Mesenchymal stem cell (in vitro differentiated cells and primary cell): Measurements from ENCODE around the gene UNC5C.

Experiments
- DNase-seq: peaks from one replicate; pipeline ENCODE4 v3.0.0-alpha.2; 2013
- H2AFZ ChIP-seq: one replicate; pipeline ENCODE4 v1.6.1; 2013; ENCODE audit warnings: low read depth, mild to moderate bottlenecking, control low read depth, inconsistent platforms, low read length, moderate library complexity
- H2AK5ac ChIP-seq: 2 replicates; pipeline ENCODE4 v1.6.1; 2013; ENCODE audit warnings: low read length, moderate library complexity, mild to moderate bottlenecking, inconsistent platforms; ENCODE audit not compliant: severe bottlenecking
- H2BK120ac ChIP-seq: one replicate; pipeline ENCODE4 v1.6.1; 2013; ENCODE audit warnings: low read depth, mild to moderate bottlenecking, inconsistent platforms, low read length, moderate library complexity
- H2BK12ac ChIP-seq, 2 experiments: one replicate each; pipeline ENCODE4 v1.6.1; 2013; ENCODE audit warnings: inconsistent platforms in 2 of 2, low read length in 2 of 2, mild to moderate bottlenecking in 2 of 2, moderate library complexity in 2 of 2, control low read depth in 1 of 2
- H2BK15ac ChIP-seq: one replicate; pipeline ENCODE4 v1.6.1; 2013; ENCODE audit warnings: mild to moderate bottlenecking, low read depth, inconsistent platforms; ENCODE audit not compliant: poor library complexity, severe bottlenecking
- H2BK5ac ChIP-seq: 2 replicates; pipeline ENCODE4 v1.6.1; 2013; ENCODE audit warnings: low read depth, mild to moderate bottlenecking, low read length, control low read depth, inconsistent platforms; ENCODE audit not compliant: poor library complexity, severe bottlenecking
- H3K14ac ChIP-seq, 2 experiments: one replicate each; pipeline ENCODE4 v1.6.1; 2013; ENCODE audit warnings: inconsistent platforms in 2 of 2, low read length in 2 of 2, control low read depth in 1 of 2, mild to moderate bottlenecking in 1 of 2, moderate library complexity in 1 of 2
- H3K18ac ChIP-seq, 2 experiments: one replicate each; pipeline ENCODE4 v1.6.1; 2013; ENCODE audit warnings: inconsistent platforms in 2 of 2, low read length in 2 of 2, control low read depth in 1 of 2, low read depth in 1 of 2, mild to moderate bottlenecking in 1 of 2
- H3K23ac ChIP-seq, 2 experiments: one replicate each; pipeline ENCODE4 v1.6.1; 2013; ENCODE audit warnings: inconsistent platforms in 2 of 2, low read length in 2 of 2, mild to moderate bottlenecking in 2 of 2, moderate library complexity in 2 of 2, control low read depth in 1 of 2
- H3K27ac ChIP-seq: 2 replicates; pipeline ENCODE4 v1.5.1; 2013; ENCODE audit warnings: mild to moderate bottlenecking, moderate library complexity, low read length, control low read depth, inconsistent platforms; ENCODE audit not compliant: poor library complexity, severe bottlenecking
- H3K27me3 ChIP-seq, 2 experiments: 2 replicates each; pipeline versions ENCODE4 v1.6.1 to v1.7.0; 2013; ENCODE audit warnings: low read length in 2 of 2, mild to moderate bottlenecking in 2 of 2, moderate library complexity in 2 of 2, control low read depth in 1 of 2, inconsistent platforms in 1 of 2; ENCODE audit not compliant: control insufficient read depth in 1 of 2, insufficient read depth in 1 of 2
- H3K36me3 ChIP-seq, 2 experiments: 2 replicates each; pipeline versions ENCODE4 v1.6.1 to v1.7.0; 2013; ENCODE audit warnings: low read length in 2 of 2, control low read depth in 1 of 2, inconsistent platforms in 1 of 2, low read depth in 1 of 2, mild to moderate bottlenecking in 1 of 2; ENCODE audit not compliant: insufficient read depth in 2 of 2, control insufficient read depth in 1 of 2
- H3K4ac ChIP-seq, 2 experiments: one replicate each; pipeline ENCODE4 v1.6.1; 2013; ENCODE audit warnings: inconsistent platforms in 2 of 2, low read length in 2 of 2, mild to moderate bottlenecking in 2 of 2, moderate library complexity in 2 of 2, control low read depth in 1 of 2, low read depth in 1 of 2
- H3K4me1 ChIP-seq: 2 replicates; pipeline ENCODE4 v1.6.1; 2013; ENCODE audit warnings: low read depth, low read length, control low read depth; ENCODE audit not compliant: control insufficient read depth, insufficient read depth
- H3K4me2 ChIP-seq: 2 replicates; pipeline ENCODE4 v1.6.1; 2013; ENCODE audit warnings: low read length, mild to moderate bottlenecking, inconsistent platforms; ENCODE audit not compliant: poor library complexity, severe bottlenecking
- H3K4me3 ChIP-seq, 2 experiments: 2 replicates each; pipeline versions ENCODE4 v1.5.1 to v1.7.0; 2013; ENCODE audit warnings: low read length in 2 of 2, mild to moderate bottlenecking in 2 of 2, control low read depth in 1 of 2, low read depth in 1 of 2; ENCODE audit not compliant: insufficient read depth in 1 of 2
- H3K79me1 ChIP-seq: replicated peaks from 2 replicates; pipeline ENCODE4 v1.6.1; 2013; ENCODE audit warnings: mild to moderate bottlenecking, control low read depth, low read length, inconsistent platforms; ENCODE audit not compliant: poor library complexity, severe bottlenecking
- H3K9ac ChIP-seq: 2 replicates; pipeline ENCODE4 v1.7.0; 2013; ENCODE audit warnings: mild to moderate bottlenecking, low read length, moderate library complexity
- H3K9me3 ChIP-seq: 2 replicates; pipeline ENCODE4 v1.7.0; 2013; ENCODE audit warnings: mild to moderate bottlenecking, low read length; ENCODE audit not compliant: control insufficient read depth
- H4K8ac ChIP-seq: one replicate; pipeline ENCODE4 v1.6.1; 2013; ENCODE audit warnings: inconsistent platforms, mild to moderate bottlenecking, low read length, moderate library complexity
- H4K91ac ChIP-seq: one replicate; pipeline ENCODE4 v1.6.1; 2013; ENCODE audit warnings: mild to moderate bottlenecking, low read length, inconsistent platforms
- WGBS: methylation state at CpG from one replicate; pipeline ENCODE4 v1.1.7; 2013; ENCODE audit warnings: mixed read lengths; 5-methylcytosine and 5-hydroxymethylcytosine counted together

UNC5C gene

GRCh38 chr4:95417531-95417930 is 131.2 kb downstream of the UNC5C start:
- Histone ChIP-seq H2BK12ac (no peak overlapping the region), H3K27me3 (no peaks in the 10 kb centered on the region), H3K23ac (no peak overlapping the region), H3K27ac (no peak overlapping the region), H3K79me1 (no peaks in the 10 kb centered on the region), H3K4me2 (no peak overlapping the region), H3K4me1 (no peaks in the 10 kb centered on the region), H2BK15ac (no peak overlapping the region), H3K9ac (no peak overlapping the region), H2BK120ac (no peak overlapping the region), H4K91ac (no peak overlapping the region), H3K18ac (no peak overlapping the region), H3K36me3 (no peaks in the 10 kb centered on the region), H3K4me3 (no peak overlapping the region), H3K4ac (no peak overlapping the region), H2AFZ (no peak overlapping the region), H2BK5ac (no peak overlapping the region), H4K8ac (no peak overlapping the region), H2AK5ac (no peak overlapping the region), H3K14ac (no peak overlapping the region), H3K9me3 (no peaks in the 10 kb centered on the region)
- DNase-seq, result no peak
- WGBS, result 83% methylated on average over 3 of the region's 3 CpGs

DNA sequence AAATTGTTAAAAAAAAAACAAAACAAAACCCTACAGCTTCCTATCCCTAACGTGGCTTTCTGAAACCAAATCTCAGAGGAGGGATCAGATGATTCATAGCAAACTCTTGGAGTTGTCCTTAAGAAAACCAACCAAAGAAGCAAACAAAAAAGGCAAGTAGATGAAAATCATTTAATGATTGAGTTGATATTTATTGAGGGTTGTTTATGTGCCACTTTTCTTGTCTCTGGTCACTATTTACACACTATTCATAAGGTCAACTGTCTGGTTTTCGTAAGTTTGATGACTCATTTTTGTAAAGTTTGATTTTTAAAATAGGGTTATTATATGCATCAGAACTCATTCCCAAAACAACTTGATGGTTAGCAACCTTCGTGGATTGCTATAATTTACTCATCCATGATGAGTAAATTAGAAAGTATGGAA is 133.4 kb downstream of the UNC5C start:
- H3K36me3 ChIP-seq, result no peaks in the 10 kb centered on the region
- H2AFZ ChIP-seq, result no peak overlapping the region
- H3K4me1 ChIP-seq, result peaks cover 2% of the 10 kb centered on the region
- H3K4me3 ChIP-seq, result no peak overlapping the region
- H3K14ac ChIP-seq, result no peak overlapping the region
- WGBS, result no CpG with 5 or more reads among the region's 3 CpGs
- H3K23ac ChIP-seq, result no peak overlapping the region
- H3K18ac ChIP-seq, result no peak overlapping the region
- H4K8ac ChIP-seq, result no peak overlapping the region
- no peak overlapping the region for H3K4me2 ChIP-seq
- H3K79me1 ChIP-seq, result no peaks in the 10 kb centered on the region
- H3K27me3 ChIP-seq, result no peaks in the 10 kb centered on the region
- no peak overlapping the region for H2BK12ac ChIP-seq
- peak; percentile 74 for DNase-seq
- no peak overlapping the region for H3K4ac ChIP-seq
- no peak overlapping the region for H2AK5ac ChIP-seq
- no peaks in the 10 kb centered on the region for H3K9me3 ChIP-seq
- no peak overlapping the region for H2BK5ac ChIP-seq
- no peak overlapping the region for H3K9ac ChIP-seq
- H2BK120ac ChIP-seq, result no peak overlapping the region
- H4K91ac ChIP-seq, result no peak overlapping the region
- H2BK15ac ChIP-seq, result no peak overlapping the region
- no peak overlapping the region for H3K27ac ChIP-seq

DNA sequence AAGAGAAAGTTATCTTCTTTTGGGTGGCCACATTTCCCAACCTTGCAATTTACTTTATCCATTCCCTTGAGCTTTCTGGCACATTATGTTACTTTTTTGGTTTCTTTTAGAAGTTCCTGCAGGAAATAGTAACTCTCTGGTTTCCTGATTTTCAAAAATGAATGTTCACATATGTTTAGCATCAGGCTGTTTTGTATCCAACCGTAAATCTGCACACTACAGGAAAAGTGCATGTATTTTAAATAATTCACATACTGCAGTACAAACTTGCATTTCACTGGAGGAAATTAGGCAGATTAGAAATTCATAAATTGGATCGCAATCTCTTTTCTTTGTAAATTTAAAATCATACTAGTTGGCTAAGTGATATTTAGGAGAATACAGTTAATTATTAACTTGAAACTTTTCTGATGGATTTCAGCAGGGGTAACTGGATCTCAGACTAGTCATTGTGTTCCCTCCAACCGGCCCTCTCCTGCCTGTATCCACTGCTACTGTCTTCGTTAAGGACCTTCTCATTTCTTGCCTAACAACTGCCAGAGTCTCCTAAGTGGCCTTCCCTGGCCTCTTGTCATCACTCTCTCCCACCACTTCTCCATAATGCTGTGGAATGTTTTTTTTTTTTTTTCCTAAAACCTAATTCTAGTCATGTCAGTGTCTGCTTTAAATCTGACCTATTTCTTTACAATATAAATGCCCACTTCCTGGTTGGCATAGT is 137.2 kb downstream of the UNC5C start:
- no peaks in the 10 kb centered on the region for H3K79me1 ChIP-seq
- H3K36me3 ChIP-seq, result no peaks in the 10 kb centered on the region
- H3K18ac ChIP-seq, result no peak overlapping the region
- H2BK15ac ChIP-seq, result no peak overlapping the region
- H2BK5ac ChIP-seq, result no peak overlapping the region
- no peak overlapping the region for H3K4ac ChIP-seq
- H4K8ac ChIP-seq, result no peak overlapping the region
- WGBS, result 70% methylated on average over 2 of the region's 4 CpGs
- H3K23ac ChIP-seq, result no peak overlapping the region
- no peaks in the 10 kb centered on the region for H3K27me3 ChIP-seq
- H2AK5ac ChIP-seq, result no peak overlapping the region
- peaks cover 2% of the 10 kb centered on the region for H3K4me1 ChIP-seq
- no peak overlapping the region for H3K9ac ChIP-seq
- no peak for DNase-seq
- no peak overlapping the region for H3K4me2 ChIP-seq
- no peak overlapping the region for H2BK120ac ChIP-seq
- no peaks in the 10 kb centered on the region for H3K9me3 ChIP-seq
- no peak overlapping the region for H2AFZ ChIP-seq
- no peak overlapping the region for H4K91ac ChIP-seq
- no peak overlapping the region for H2BK12ac ChIP-seq
- H3K27ac ChIP-seq, result no peak overlapping the region
- H3K14ac ChIP-seq, result no peak overlapping the region
- no peak overlapping the region for H3K4me3 ChIP-seq

- peaks cover 2% of the 10 kb centered on the region for H3K4me1 ChIP-seq
- WGBS, result 86% methylated on average over 3 of the region's 4 CpGs
- H3K4me2 ChIP-seq, result no peak overlapping the region
- no peak overlapping the region for H2BK15ac ChIP-seq
- H3K23ac ChIP-seq, result no peak overlapping the region
- H3K27ac ChIP-seq, result no peak overlapping the region
- H2BK5ac ChIP-seq, result no peak overlapping the region
- H2BK120ac ChIP-seq, result no peak overlapping the region
- H3K79me1 ChIP-seq, result no peaks in the 10 kb centered on the region
- peak overlapping the region; percentile 88 for H2AK5ac ChIP-seq
- no peaks in the 10 kb centered on the region for H3K36me3 ChIP-seq
- H4K8ac ChIP-seq, result no peak overlapping the region
- no peak overlapping the region for H3K4me3 ChIP-seq
- no peaks in the 10 kb centered on the region for H3K27me3 ChIP-seq
- H3K14ac ChIP-seq, result peak overlapping the region in 1 of 2 experiments; percentile 70
- H3K9ac ChIP-seq, result no peak overlapping the region
- peak overlapping the region; percentile 14 to 50 for H3K18ac ChIP-seq
- H3K4ac ChIP-seq, result peak overlapping the region in 1 of 2 experiments; percentile 43
- H4K91ac ChIP-seq, result peak overlapping the region; percentile 61
- H3K9me3 ChIP-seq, result no peaks in the 10 kb centered on the region
- DNase-seq, result no peak
- H2AFZ ChIP-seq, result no peak overlapping the region
- H2BK12ac ChIP-seq, result peak overlapping the region; percentile 18 to 77
Observed at GRCh38 chr4:95410387-95410977, 138.3 kb downstream of the UNC5C start.
